ENCODE measurements around the gene ATP8B3. TPM values are rescaled to one million over a fixed set of nuclear protein-coding genes. Genes with fewer than 3 reads are reported as not detected.

Gene ATP8B3
- total and polyA plus RNA-seq, 2 of the 13 experiments (the other 11 are each of a cell fraction or from before 2014, with no cell fraction given) = 2.6 to 5.9 TPM

DNA sequence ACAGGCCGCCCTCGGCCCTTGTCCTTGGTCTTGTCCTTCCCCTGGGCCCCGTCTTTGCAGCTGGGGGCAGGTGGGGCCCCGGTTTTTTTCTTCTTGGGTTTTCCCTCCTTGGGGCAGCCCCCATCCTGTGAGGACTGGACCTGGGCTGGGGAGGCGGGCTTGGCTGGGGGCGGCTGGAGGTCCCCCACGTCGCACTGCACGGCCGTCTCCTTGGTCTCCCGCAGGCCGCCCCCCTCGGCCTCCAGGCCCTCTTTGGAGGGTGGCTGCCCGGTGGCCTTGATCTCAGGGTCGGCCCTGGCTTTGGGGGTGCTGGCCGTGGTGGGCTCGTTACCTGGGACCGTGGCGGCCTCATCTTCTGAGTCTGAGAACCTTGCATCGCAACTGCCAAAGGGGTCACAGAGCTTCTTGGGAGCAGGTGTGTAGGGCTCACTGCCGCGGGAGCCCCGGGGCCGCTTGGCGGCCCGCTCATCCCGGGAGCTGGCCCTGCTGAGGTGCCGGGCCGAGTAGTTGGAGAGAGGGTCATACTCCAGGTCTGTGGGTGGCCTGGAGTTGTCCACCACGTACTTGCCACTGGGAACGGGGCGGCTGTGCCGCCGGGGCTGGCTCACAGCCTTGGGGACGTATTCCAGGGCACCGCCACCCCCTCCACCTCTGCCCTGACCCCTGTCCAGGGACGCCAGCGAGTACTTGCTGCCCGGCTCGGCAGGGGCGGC is 15.6 kb upstream of the ATP8B3 start:
- WGBS (ENCODE audit: low lambda C conversion rate) = 98% methylated on average over 20 of the region's 41 CpGs
- no peaks in the 10 kb centered on the region for H3K4me1 ChIP-seq (ENCODE audit: insufficient read depth, low read length)
- ChIA-PET POLR2A (interaction anchor here (2.1 kb wide), 1 partner anchor 11 kb away, joined by 6 read pairs; no protein-coding TSS in a partner anchor), CTCF (ENCODE audit: low intra/inter-chr PET ratio, low total read pairs) (no interaction called here)
- FAIRE-seq (no peak), DNase-seq (ENCODE audit: low spot score) (no peak), ATAC-seq (no peak; the same call in 2 of the 3 replicates)
- no peaks in the 10 kb centered on the region for H3K79me2 ChIP-seq (ENCODE audit: insufficient read depth, low read length)
- in situ Hi-C loops (cut with HindIII; ENCODE audit: extremely low pct_ligation_motif_present, low pct_unique_long_range_greater_than_20kb) (no loop called here), intact Hi-C loops (cut with micrococcal nuclease; ENCODE audit: unreplicated experiment) (no loop called here)
- TF ChIP-seq HHEX (CRISPR knock-in tag; IDR thresholded peaks at IDR 0.05) (no peak), KLF11 (CRISPR knock-in tag; IDR thresholded peaks at IDR 0.05) (no peak), AGO2 (optimal IDR thresholded peaks at IDR 0.05; ENCODE audit: low read depth, low read length) (peak; percentile 6), PHF21A (CRISPR knock-in tag; IDR thresholded peaks at IDR 0.05) (no peak)
- no peaks in the 10 kb centered on the region for H3K27me3 ChIP-seq (ENCODE audit: control insufficient read depth in 1 of 2, insufficient read depth in 2 of 2, low read length in 2 of 2)
- H2AFZ ChIP-seq (ENCODE audit: low read length) = no peak overlapping the region
- H3K36me3 ChIP-seq (replicated peaks in 1 of 2; ENCODE audit: control insufficient read depth in 1 of 2, insufficient read depth in 2 of 2, low read length in 2 of 2) = peaks cover 11 to 28% of the 10 kb centered on the region in 2 experiments; a peak in 4 of 5 replicates
- H3K4me2 ChIP-seq (ENCODE audit: low read depth, low read length) = no peak overlapping the region
- BruUV-seq (replicated peaks) = TSS peak; percentile 28
- H4K20me1 ChIP-seq (ENCODE audit: insufficient read depth, low read length) = 0 out of 2 replicates have a peak, but pooled peaks cover 3% of the 10 kb centered on the region
- H3K27ac ChIP-seq (ENCODE audit: extremely low read length, insufficient read depth, low read length) = no peak overlapping the region
- H3K9me3 ChIP-seq (ENCODE audit: low read length) = no peaks in the 10 kb centered on the region
- no peak overlapping the region for H3K4me3 ChIP-seq (replicated peaks in 1 of 3; ENCODE audit: insufficient read depth in 1 of 3, low read depth in 2 of 3, low read length in 3 of 3)
- no peak overlapping the region for H3K9ac ChIP-seq (ENCODE audit: insufficient read depth, low read depth, low read length)

DNA sequence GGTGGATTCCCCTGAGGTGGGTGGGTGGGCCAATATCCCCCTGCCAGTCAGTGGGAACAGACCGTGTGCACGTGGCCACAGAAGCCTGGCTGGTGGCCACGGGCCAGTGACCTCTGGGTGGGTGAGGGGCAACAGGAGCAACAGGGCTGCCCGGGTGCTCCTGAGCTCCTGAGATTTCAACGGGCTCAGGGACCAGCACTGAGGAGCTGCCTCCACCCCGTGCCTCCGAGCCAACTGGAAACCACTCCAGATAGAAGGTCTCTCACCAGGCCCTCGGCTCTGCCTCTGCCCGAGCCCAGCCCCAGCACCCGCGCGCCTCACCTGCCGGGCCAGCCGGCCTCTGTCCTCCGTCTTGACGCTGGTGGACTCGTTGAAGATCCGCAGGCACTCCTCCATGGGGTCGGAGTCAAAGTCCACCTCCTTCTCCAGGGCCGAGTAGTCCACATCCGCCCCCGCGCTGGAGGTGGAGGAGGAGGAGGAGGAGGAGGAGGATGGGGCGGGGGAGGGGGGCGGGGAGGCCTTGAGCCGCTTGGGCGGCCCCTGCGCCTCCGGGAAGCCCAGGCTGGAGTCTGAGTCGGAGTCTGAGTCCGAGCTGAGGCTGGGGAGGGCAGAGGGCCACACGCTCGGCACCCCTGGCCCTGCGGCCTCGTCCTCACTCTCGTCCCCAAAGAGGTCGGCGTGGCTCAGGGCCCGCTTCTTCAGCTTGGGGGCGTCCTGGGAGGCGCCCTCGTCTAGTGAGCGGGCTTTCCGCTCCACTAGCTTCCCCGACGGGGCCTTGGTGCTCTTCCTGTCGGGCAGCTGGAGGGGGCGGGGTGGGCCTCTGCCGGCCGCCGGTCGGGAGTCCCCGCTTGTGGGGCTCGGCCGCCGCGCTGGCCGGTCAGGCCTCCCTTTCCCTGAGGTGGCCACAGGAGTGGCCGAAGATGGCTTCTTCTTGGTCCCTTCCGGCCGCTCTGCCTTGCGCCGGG is 14.8 kb upstream of the ATP8B3 start:
- no TSS peak for BruUV-seq (replicated peaks)
- Histone ChIP-seq H3K79me2 (ENCODE audit: insufficient read depth, low read length) (no peaks in the 10 kb centered on the region), H3K9ac (ENCODE audit: insufficient read depth, low read depth, low read length) (no peak overlapping the region), H3K4me2 (ENCODE audit: low read depth, low read length) (no peak overlapping the region), H2AFZ (ENCODE audit: low read length) (no peak overlapping the region), H3K4me1 (ENCODE audit: insufficient read depth, low read length) (no peaks in the 10 kb centered on the region), H3K27ac (ENCODE audit: extremely low read length, insufficient read depth, low read length) (no peak overlapping the region), H3K27me3 (ENCODE audit: control insufficient read depth in 1 of 2, insufficient read depth in 2 of 2, low read length in 2 of 2) (no peaks in the 10 kb centered on the region), H3K9me3 (ENCODE audit: low read length) (no peaks in the 10 kb centered on the region), H3K36me3 (replicated peaks in 1 of 2; ENCODE audit: control insufficient read depth in 1 of 2, insufficient read depth in 2 of 2, low read length in 2 of 2) (peaks cover 12 to 32% of the 10 kb centered on the region in 2 experiments; a peak in 4 of 5 replicates), H4K20me1 (ENCODE audit: insufficient read depth, low read length) (0 out of 2 replicates have a peak, but pooled peaks cover 3% of the 10 kb centered on the region), H3K4me3 (replicated peaks in 1 of 3; ENCODE audit: insufficient read depth in 1 of 3, low read depth in 2 of 3, low read length in 3 of 3) (no peak overlapping the region)
- FAIRE-seq = no peak
- ChIA-PET CTCF (ENCODE audit: low intra/inter-chr PET ratio, low total read pairs) (interaction anchor here (0.7 to 1.7 kb wide), 2 partner anchors 46 to 52 kb away, joined by 3 to 15 read pairs; no protein-coding TSS in a partner anchor), POLR2A (interaction anchor here (0.8 kb wide), 1 partner anchor 222 kb away, joined by 4 read pairs; the partner anchor contains the start of gene UQCR11)
- WGBS (ENCODE audit: low lambda C conversion rate) = 93% methylated on average over 41 of the region's 63 CpGs
- intact Hi-C loops (cut with micrococcal nuclease; ENCODE audit: unreplicated experiment) (no loop called here), in situ Hi-C loops (cut with HindIII; ENCODE audit: extremely low pct_ligation_motif_present, low pct_unique_long_range_greater_than_20kb) (no loop called here)
- no peak for DNase-seq (ENCODE audit: low spot score)
- no peak; the same call in 2 of the 3 replicates for ATAC-seq
- TF ChIP-seq FLYWCH1 (CRISPR knock-in tag; IDR thresholded peaks at IDR 0.05) (no peak), ZNF775 (CRISPR knock-in tag; IDR thresholded peaks at IDR 0.05; ENCODE audit: borderline replicate concordance) (no peak), ZNF547 (CRISPR knock-in tag; IDR thresholded peaks at IDR 0.05) (no peak), HNRNPK (IDR thresholded peaks at IDR 0.05; ENCODE audit: low read depth, low read length, poor library complexity, severe bottlenecking) (peak; percentile 56), PCBP2 (optimal IDR thresholded peaks at IDR 0.05; ENCODE audit: low read depth, low read length, poor library complexity, severe bottlenecking) (peak; percentile 4), ZNF30 (CRISPR knock-in tag; IDR thresholded peaks at IDR 0.05) (no peak), RBM22 (optimal IDR thresholded peaks at IDR 0.05; ENCODE audit: low read length) (peak; percentile 6), AGO2 (optimal IDR thresholded peaks at IDR 0.05; ENCODE audit: low read depth, low read length) (peak; percentile 31), HDAC2 (CRISPR knock-in tag; IDR thresholded peaks at IDR 0.05) (no peak)
- TF ChIP-seq, protein P1, sequence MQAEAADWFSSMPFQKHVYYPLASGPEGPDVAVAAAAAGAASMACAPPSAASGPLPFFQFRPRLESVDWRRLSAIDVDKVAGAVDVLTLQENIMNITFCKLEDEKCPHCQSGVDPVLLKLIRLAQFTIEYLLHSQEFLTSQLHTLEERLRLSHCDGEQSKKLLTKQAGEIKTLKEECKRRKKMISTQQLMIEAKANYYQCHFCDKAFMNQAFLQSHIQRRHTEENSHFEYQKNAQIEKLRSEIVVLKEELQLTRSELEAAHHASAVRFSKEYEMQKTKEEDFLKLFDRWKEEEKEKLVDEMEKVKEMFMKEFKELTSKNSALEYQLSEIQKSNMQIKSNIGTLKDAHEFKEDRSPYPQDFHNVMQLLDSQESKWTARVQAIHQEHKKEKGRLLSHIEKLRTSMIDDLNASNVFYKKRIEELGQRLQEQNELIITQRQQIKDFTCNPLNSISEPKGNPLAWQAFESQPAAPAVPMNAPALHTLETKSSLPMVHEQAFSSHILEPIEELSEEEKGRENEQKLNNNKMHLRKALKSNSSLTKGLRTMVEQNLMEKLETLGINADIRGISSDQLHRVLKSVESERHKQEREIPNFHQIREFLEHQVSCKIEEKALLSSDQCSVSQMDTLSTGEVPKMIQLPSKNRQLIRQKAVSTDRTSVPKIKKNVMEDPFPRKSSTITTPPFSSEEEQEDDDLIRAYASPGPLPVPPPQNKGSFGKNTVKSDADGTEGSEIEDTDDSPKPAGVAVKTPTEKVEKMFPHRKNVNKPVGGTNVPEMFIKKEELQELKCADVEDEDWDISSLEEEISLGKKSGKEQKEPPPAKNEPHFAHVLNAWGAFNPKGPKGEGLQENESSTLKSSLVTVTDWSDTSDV (CRISPR knock-in tag; IDR thresholded peaks at IDR 0.05) = no peak
